GM12892 (cell line): Measurements from ENCODE around the gene FBXO24.

Experiments
- POLR2A ChIP-seq: IDR thresholded peaks from 2 replicates; pipeline ENCODE4 v1.6.1; 2011; ENCODE audit warnings: low read depth, low read length, control low read depth
- POLR2AphosphoS5 ChIP-seq: IDR thresholded peaks from 2 replicates; pipeline ENCODE4 v1.6.1; 2011; ENCODE audit warnings: low read depth, low read length, control low read depth

DNA sequence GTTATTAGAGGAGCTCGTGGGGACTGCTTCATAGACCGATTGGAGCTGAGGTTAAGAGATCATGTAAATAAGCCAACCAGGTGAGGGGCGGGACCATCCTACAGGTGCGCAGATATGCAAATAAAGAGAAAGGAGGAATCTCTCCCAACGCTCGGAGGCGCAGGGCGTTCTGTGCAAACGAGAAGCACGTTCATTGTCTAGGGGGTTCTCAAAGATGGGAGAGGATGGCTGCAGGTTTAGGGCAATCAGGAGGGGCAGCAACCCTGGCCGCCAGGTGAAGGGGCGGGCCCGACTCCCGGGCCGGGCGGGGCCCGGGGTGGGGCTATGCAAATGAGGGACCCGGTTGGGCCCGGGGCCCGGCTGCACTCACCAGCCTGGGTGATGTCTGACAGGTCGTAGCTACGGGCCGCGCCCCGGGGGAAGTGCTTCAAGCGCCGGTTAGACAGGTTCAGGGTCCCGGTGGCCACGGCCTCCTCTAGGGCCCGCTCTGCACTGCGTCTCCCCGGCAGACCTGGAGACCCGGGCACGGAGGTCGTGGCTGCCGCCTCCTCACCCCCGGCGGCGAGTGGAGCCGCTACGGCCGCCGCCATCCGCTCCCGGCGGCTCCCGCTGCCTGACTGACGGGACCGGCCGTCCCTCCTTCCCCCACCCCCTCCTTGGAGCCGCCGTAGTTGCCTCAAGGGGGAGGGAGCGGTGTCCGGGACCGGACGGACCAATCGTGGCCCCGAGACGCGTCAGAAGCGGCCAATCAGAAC is 440 bp upstream of the FBXO24 start, which contains the start of gene LRCH4:
- TF ChIP-seq POLR2AphosphoS5 (peak; percentile 97), POLR2A (peak; percentile 97)
